HUES6 (cell line): ENCODE measurements around the gene RFX1.

Experiments
- H3K27ac ChIP-seq: 2 replicates; pipeline ENCODE4 v1.7.0; 2013; ENCODE audit warnings: low read depth, mild to moderate bottlenecking, low read length, inconsistent platforms
- H3K27me3 ChIP-seq: 2 replicates; pipeline ENCODE4 v1.6.1; 2013; ENCODE audit warnings: low read length; ENCODE audit not compliant: control insufficient read depth, insufficient read depth
- H3K36me3 ChIP-seq: 2 replicates; pipeline ENCODE4 v1.6.1; 2013; ENCODE audit warnings: low read length; ENCODE audit not compliant: control insufficient read depth, insufficient read depth
- H3K4me1 ChIP-seq: 2 replicates; pipeline ENCODE4 v1.6.1; 2013; ENCODE audit warnings: low read length; ENCODE audit not compliant: control insufficient read depth, insufficient read depth
- H3K4me3 ChIP-seq: 2 replicates; pipeline ENCODE4 v1.5.1; 2013; ENCODE audit warnings: low read depth, low read length
- H3K9ac ChIP-seq: one replicate; pipeline ENCODE4 v1.6.1; 2013; ENCODE audit warnings: mild to moderate bottlenecking, low read length
- H3K9me3 ChIP-seq: 2 replicates; pipeline ENCODE4 v1.6.1; 2013; ENCODE audit warnings: low read depth, low read length; ENCODE audit not compliant: control insufficient read depth, insufficient read depth

The RFX1 gene

GRCh38 chr19:13995017-13995728 lies 10.9 kb downstream of the RFX1 start:
- Histone ChIP-seq H3K27ac (no peak overlapping the region), H3K36me3 (peaks cover 12% of the 10 kb centered on the region), H3K9ac (no peak overlapping the region), H3K4me1 (no peaks in the 10 kb centered on the region), H3K9me3 (peaks cover 12% of the 10 kb centered on the region), H3K4me3 (no peak overlapping the region), H3K27me3 (no peaks in the 10 kb centered on the region)

DNA sequence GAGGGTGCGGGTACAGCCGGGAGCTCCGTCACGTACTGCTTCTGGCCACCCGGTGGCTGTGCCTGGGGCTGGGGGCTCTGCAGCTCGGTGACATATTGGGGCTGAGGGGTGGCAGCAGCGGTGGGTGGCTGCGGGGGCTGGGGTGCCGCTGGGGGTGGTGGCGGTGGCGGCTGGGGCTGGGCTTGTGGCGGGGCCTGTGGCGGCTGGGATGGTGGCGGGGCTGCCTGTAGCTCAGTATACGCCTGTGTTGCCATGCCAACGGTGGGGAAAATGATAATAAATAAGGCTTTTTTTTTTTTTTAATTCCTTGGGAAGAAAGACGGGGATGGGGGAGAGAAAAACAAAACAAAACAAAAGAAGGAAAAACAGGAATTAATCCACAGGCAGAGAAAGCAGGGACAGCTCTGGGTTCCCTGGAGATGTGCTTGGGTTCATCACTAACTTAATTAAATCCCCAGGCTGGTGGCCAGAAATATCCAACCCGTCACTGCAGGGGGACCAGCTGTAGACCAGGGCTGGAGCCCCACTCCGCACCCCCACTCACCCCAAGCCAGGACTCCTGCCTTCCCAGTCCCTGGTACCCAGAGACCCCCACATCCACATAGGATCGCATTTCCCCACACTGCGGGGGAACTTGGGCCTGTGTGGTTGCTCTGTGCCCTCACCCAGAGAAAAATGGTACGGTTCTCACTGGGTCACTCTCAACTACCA lies 12.4 kb downstream of the RFX1 start:
- peaks cover 12% of the 10 kb centered on the region; the same call in 1 of the 2 replicates for H3K4me1 ChIP-seq
- H3K4me3 ChIP-seq: no peak overlapping the region
- peaks cover 12% of the 10 kb centered on the region; the same call in 1 of the 2 replicates for H3K36me3 ChIP-seq
- peaks cover 5% of the 10 kb centered on the region for H3K9me3 ChIP-seq
- no peaks in the 10 kb centered on the region for H3K27me3 ChIP-seq
- no peak overlapping the region for H3K9ac ChIP-seq
- H3K27ac ChIP-seq: no peak overlapping the region

DNA sequence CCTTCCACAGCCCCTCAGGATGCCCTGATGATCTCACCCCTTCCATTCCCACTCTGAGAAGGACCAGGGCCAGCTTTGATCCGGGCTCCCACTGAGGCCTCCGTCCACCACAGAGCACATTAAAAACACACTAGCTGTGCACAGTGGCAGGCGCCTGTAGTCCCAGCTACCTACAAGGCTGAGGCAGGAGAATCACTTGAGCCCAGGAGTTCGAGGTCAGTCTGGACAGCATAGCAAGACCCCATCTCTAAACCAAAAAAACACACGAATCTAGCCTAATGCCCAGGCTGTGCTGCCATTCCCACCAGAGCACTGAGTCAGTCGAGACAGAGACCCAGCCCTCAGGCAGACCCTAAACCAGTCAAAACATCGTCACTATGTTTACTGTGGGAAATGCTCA lies 14.1 kb downstream of the RFX1 start:
- peaks cover 12% of the 10 kb centered on the region; the same call in 1 of the 2 replicates for H3K36me3 ChIP-seq
- H3K27me3 ChIP-seq: no peaks in the 10 kb centered on the region
- no peak overlapping the region for H3K27ac ChIP-seq
- H3K9me3 ChIP-seq: no peaks in the 10 kb centered on the region
- no peak overlapping the region for H3K4me3 ChIP-seq
- no peak overlapping the region for H3K9ac ChIP-seq
- H3K4me1 ChIP-seq: peaks cover 19% of the 10 kb centered on the region

DNA sequence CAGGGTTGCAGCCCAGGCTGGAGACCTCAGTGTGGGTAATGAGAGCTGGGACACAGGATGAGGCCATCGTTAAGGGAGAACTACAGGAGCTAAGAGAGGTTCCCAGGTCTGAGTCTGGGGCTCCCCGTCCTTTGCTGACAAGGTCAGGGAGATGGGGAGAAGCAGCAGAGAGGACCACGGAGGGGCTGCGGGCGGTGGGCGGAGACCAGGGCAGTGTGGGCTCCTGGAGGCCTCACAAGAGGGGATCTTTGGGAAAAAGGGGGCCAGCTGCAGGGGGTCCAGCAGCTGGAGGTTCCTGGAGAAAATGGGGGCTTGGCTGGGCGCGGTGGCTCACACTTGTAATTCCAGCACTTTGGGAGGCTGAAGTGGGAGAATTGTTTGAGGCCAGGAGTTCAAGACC lies 16.0 kb downstream of the RFX1 start:
- peaks cover 37% of the 10 kb centered on the region for H3K4me1 ChIP-seq
- no peak overlapping the region for H3K4me3 ChIP-seq
- no peaks in the 10 kb centered on the region for H3K27me3 ChIP-seq
- peaks cover 12% of the 10 kb centered on the region; the same call in 1 of the 2 replicates for H3K36me3 ChIP-seq
- H3K9me3 ChIP-seq: no peaks in the 10 kb centered on the region
- no peak overlapping the region for H3K27ac ChIP-seq
- no peak overlapping the region for H3K9ac ChIP-seq

- Histone ChIP-seq H3K4me1 (peaks cover 39% of the 10 kb centered on the region), H3K27me3 (no peaks in the 10 kb centered on the region), H3K36me3 (peaks cover 12% of the 10 kb centered on the region; the same call in 1 of the 2 replicates), H3K4me3 (no peak overlapping the region), H3K9ac (no peak overlapping the region), H3K9me3 (no peaks in the 10 kb centered on the region), H3K27ac (no peak overlapping the region)
Observed at GRCh38 chr19:13989487-13989886, 16.6 kb downstream of the RFX1 start.

DNA sequence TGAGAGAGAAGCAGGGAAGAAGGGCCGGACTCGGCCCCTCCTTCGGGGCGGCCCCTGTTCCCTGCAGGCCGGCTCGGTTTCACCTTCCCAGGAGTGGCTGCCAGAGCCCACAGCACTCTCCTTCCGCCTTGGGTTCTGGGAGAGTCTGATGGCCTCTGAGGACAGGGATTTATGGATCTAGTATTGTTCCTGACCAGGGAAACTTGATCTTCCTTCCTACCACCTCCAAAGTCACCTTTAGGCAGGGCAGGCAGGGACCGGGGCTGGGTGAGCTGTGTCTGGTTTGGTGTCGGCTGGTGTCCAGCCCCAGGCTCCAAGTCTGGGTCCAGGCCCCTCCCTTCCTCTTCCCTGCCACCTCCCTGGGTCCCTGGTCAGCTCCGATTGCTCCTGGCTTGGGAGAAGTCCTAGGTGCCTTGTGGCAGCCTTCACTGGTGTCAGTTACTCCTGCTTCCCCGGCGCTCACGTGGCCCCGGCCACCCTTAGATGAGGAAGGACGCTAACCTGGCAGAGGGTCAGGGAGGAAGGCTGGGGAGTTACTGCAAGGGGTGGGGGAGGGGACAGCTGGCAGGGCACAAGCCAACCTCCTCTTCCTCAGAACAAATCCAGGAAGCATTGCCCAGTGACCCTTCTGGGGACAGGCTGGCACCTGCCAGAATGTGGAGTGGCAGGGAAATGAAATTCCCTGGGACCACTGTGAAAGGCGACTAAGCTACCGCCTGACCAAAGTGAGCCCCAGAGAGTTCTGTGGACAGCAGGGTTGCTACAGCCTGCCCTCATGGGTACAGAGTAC lies 18.8 kb downstream of the RFX1 start:
- H3K36me3 ChIP-seq: peaks cover 12% of the 10 kb centered on the region; the same call in 1 of the 2 replicates
- H3K9ac ChIP-seq: peak overlapping the region; percentile 21
- no peaks in the 10 kb centered on the region for H3K27me3 ChIP-seq
- no peak overlapping the region for H3K4me3 ChIP-seq
- peak overlapping the region; percentile 89 for H3K27ac ChIP-seq
- no peaks in the 10 kb centered on the region for H3K9me3 ChIP-seq
- peaks cover 49% of the 10 kb centered on the region for H3K4me1 ChIP-seq

GRCh38 chr19:13986348-13986904 lies 19.7 kb downstream of the RFX1 start:
- Histone ChIP-seq H3K9ac (peak overlapping the region; percentile 74), H3K27me3 (no peaks in the 10 kb centered on the region), H3K4me1 (peaks cover 49% of the 10 kb centered on the region), H3K4me3 (peak overlapping the region; percentile 32), H3K36me3 (peaks cover 9% of the 10 kb centered on the region; the same call in 1 of the 2 replicates), H3K27ac (peak overlapping the region; percentile 89), H3K9me3 (no peaks in the 10 kb centered on the region)

- Histone ChIP-seq H3K4me1 (peaks cover 49% of the 10 kb centered on the region), H3K27me3 (no peaks in the 10 kb centered on the region), H3K36me3 (peaks cover 5% of the 10 kb centered on the region; the same call in 1 of the 2 replicates), H3K27ac (peak overlapping the region; percentile 89), H3K9ac (peak overlapping the region; percentile 74), H3K9me3 (no peaks in the 10 kb centered on the region), H3K4me3 (peak overlapping the region; percentile 32)
Observed at GRCh38 chr19:13985771-13986347, 20.3 kb downstream of the RFX1 start.

DNA sequence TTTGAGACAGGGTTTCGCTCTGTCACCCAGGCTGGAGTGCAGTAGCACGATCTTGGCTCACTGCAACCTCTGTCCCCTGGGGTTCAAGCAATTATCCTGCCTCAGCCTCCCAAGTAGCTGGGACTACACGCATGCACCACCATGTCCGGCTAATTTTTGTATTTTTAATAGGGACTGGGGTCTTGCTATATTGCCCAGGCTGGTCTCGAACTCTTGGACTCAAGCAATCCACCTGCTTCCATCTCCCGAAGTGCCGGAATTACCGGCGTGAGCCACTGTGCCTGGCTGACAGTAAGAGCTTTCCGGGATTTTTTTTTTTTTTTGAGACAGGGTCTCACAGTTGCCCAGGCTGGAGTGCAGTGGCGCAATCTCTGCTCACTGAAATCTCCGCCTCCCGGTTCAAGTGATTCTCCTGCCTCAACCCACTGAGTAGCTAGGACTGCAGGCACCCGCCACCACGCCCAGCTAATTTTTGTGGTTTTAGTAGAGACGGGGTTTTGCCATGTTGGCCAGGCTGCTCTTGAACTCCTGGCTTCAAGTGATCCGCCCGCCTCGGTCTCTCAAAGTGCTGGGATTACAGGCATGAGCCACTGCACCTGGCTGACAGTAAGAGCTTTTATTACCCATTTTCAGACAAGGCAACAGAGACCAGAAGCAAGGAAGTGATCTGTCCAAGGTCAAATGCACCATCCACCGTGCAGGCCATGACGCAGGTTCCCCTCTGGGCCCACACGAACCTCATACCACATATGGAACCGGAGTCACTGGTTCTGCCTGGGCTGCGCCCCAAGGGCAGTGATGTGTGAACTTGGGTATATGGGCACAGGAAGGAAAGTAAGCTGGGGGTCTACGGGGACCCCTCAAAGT lies 21.0 kb downstream of the RFX1 start:
- Histone ChIP-seq H3K27me3 (no peaks in the 10 kb centered on the region), H3K4me1 (peaks cover 49% of the 10 kb centered on the region), H3K9me3 (no peaks in the 10 kb centered on the region), H3K4me3 (no peak overlapping the region), H3K9ac (no peak overlapping the region), H3K36me3 (peaks cover 4% of the 10 kb centered on the region; the same call in 1 of the 2 replicates), H3K27ac (peak overlapping the region; percentile 89)

GRCh38 chr19:13984186-13984585 lies 21.9 kb downstream of the RFX1 start:
- H3K4me3 ChIP-seq: no peak overlapping the region
- H3K27me3 ChIP-seq: no peaks in the 10 kb centered on the region
- H3K27ac ChIP-seq: no peak overlapping the region
- peaks cover 4% of the 10 kb centered on the region; the same call in 1 of the 2 replicates for H3K36me3 ChIP-seq
- H3K9ac ChIP-seq: no peak overlapping the region
- H3K9me3 ChIP-seq: no peaks in the 10 kb centered on the region
- H3K4me1 ChIP-seq: peaks cover 49% of the 10 kb centered on the region
